ENCODE results near the gene LZTFL1.

LZTFL1 gene

GRCh38 chr3:45807133-45807532, 34.8 kb downstream of the LZTFL1 start:
- no peak for DNase-seq

GRCh38 chr3:45806072-45806471, 35.8 kb downstream of the LZTFL1 start:
- no peak for DNase-seq

- DNase-seq, result no peak
Observed at GRCh38 chr3:45803252-45803935, 38.5 kb downstream of the LZTFL1 start.

DNA sequence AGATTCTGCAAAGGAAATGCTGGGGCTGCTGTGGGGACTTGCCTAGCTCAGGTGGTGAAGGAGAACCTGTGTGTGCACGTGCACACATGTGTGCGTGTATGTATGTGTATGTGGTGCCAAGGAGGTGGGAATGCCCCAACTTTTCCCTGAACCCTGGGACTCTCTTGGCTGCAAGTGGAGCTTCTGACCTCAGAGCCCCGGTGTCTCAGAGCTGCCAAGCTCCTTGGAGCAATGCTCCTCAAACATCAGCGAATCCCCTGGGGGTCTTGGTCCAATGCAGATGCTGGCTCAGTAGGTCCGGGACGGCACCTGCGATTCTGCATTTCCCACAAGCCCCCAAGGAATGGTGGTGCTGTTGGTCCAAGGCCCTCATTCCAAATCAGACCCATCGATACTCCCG, 39.8 kb downstream of the LZTFL1 start:
- DNase-seq, result no peak

- DNase-seq, result no peak
Observed at GRCh38 chr3:45800611-45801010, 41.3 kb downstream of the LZTFL1 start.

- no peak for DNase-seq
Observed at GRCh38 chr3:45799586-45799985, 42.3 kb downstream of the LZTFL1 start.

DNA sequence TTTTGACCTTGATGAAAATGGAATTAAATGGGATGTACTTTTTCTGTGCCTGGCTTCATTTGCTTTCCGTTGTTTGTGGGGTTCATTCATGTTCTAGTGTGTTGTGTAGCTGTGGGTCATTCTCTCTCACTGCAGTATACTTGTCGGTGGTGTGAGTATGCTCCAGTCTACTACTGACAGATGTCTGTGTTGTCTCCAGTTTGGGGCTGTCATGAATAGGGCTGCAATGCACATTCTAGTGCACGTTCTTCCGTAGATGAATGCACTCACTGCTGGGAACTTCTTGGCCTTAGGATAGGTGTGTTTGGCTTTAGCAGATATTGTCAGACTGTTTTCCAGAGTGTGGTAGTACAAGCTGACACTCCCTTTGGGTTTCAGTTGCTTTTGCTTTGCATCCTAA, 43.9 kb downstream of the LZTFL1 start:
- DNase-seq, result no peak

- DNase-seq, result no peak
Observed at GRCh38 chr3:45796902-45797637, 44.8 kb downstream of the LZTFL1 start.

DNA sequence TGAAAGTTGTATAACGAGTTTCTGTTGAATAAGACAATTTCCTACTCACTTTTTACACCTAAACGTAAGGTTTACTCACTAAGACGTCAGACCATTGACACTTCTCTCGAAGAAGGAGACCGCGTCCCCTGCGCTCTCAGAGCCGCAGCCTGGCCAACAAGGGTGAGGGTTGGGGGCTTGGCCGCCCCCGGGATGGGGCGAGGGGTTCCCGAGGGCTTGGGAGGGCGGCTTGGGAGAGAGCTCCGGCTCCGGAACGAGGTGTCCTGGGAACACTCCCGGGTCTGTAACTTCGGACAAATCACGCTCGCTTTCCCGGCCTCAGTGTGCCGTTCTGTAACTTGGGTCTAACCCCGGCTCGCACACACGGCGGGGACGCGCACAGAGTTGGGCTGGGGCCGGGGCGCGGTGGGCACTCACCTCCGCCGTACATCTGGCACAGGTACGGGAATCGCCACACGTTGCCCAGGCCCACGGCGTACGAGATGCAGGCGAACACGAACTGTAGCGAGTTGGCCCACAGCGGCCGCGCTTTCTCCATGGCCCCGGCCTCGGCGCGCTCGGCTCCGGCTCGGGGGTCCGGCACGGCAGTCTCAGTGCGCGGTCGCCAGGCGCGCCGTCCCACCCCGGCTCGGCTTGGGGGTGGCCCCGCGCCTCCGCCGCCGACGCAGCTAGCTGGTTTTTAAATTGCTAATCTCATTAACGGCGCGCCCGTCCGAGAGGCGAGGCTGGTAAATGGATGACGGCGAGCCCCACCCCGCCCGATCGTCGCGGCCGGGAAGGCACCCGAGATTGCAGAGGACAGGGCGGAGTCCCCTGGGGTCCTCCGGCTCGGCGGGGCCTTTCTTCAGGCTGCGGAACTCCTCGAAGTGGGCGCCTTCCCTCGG, 45.8 kb downstream of the LZTFL1 start, which contains the start of gene SLC6A20:
TSS of gene SLC6A20 (minus strand) at position 655 of the 884 bp plus-strand sequence. CDS start at position 538, 117 bp downstream.
- no peak for DNase-seq

- DNase-seq, result no peak
Observed at GRCh38 chr3:45795509-45795881, 46.4 kb downstream of the LZTFL1 start.

GRCh38 chr3:45794660-45795059, 47.3 kb downstream of the LZTFL1 start:
- no peak for DNase-seq

DNA sequence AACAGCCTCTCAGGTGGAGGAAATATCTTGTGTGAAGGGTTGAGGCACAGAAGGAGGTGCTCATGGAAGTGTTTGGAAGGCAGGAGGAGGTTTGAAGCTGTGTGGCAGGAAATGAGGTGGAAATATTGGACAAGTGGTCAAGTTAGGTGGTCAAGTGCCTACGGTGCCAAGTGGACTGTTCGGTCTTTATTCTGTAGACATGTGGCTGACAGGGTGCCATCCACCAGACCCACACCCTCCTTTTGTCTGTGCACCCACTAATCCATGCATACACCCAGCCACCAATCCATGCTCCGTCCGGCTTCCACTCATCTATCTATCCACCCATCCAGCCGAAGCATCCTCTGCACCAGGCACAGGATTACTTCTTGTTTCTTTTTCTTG, 47.8 kb downstream of the LZTFL1 start:
- DNase-seq, result no peak

DNA sequence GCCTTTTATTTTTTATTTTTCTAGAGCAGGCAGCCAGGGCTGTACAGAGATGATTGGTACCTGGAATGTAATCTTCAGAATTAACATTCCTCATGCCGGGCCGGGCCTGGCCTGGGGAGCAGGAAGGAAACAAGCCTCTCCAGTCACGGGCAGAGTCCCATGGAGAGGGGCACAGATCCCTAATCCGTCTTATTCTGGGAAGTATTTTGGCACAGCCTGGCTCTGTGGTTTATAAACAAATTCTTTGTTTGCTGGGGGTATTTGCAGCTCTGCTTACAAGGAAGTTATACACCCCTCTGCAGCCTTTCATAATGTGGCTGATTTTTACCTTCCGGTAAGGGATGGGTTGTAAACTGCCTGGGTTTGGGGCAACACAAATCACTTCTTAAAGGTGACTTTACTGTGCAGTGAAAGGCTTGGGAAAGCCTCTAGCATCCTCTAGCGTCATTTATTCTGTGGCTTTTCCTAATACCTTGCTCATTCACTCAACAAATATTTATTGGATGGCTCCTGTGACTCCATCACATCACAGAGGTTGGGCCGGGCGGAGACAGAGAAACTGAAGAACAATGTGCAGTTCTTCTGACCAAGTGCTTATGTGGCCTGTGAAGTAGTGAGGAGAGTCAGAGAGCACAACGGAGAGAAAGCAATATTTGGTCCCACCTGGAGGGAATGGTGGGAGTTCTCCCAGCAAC, 48.3 kb downstream of the LZTFL1 start:
- DNase-seq, result no peak

DNA sequence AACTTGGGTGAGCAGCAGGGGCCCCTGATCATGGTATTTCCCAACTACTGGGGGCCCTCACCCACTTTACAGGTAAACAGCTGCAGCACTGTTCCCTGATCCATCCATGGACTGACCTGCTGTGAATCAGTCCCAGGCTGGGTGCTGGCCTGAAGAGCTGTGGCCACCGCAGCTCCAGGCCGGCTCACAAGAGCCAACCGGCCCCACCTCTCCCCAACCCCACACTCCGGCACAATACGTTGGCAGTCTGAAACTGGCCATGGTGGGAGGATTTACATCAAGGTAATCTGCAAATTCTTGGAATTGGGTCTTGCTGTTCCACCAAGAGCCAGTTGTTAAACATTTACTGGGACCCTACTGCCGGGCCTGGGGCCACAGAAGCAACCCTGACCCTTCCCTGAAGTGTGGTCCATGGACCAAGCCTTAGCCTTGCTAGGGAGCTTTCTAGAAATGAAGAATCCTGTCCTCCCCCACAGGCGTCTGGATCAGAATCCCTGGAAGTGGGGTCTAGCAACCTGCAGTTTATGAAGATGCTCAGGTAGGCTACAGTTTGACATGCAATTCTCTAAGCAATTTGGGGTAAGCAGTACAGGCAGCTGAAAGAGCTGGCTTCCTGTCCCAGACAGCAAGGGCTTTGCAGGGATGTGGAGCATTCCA, 49.3 kb downstream of the LZTFL1 start:
- DNase-seq, result no peak

GRCh38 chr3:45792036-45792435, 49.9 kb downstream of the LZTFL1 start:
- DNase-seq, result no peak

- no peak for DNase-seq
Observed at GRCh38 chr3:45790596-45790995, 51.3 kb downstream of the LZTFL1 start.

DNA sequence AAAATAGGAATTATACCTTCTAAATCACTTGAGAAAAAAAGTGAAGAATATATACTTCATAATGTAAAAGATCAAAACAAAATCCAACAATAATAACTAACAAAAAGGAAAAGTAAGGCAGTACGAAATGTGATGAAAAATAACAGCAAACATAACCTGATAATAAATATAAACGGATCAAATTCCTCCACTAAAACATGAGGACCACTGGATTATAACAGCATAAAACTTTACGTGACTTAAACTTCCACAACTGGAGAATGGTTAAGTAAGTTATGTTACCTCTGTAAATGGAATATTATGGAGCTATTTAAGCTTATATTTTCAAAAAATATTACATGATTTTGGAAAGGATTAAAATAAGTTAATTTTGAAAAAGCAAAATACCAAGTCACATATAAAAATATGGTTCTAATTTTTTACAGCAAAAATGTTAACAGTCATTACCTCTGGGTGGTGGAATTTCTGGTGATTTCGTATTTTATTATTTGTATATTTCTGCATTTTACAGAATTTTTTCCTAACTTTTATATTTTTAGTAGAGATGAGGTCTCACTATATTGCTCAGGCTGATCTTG, 52.6 kb downstream of the LZTFL1 start:
- no peak for DNase-seq

GRCh38 chr3:45787551-45787950, 54.4 kb downstream of the LZTFL1 start:
- DNase-seq, result no peak

GRCh38 chr3:45786801-45787495, 55.0 kb downstream of the LZTFL1 start:
- DNase-seq, result no peak

- DNase-seq, result no peak
Observed at GRCh38 chr3:45785605-45786150, 56.2 kb downstream of the LZTFL1 start.

DNA sequence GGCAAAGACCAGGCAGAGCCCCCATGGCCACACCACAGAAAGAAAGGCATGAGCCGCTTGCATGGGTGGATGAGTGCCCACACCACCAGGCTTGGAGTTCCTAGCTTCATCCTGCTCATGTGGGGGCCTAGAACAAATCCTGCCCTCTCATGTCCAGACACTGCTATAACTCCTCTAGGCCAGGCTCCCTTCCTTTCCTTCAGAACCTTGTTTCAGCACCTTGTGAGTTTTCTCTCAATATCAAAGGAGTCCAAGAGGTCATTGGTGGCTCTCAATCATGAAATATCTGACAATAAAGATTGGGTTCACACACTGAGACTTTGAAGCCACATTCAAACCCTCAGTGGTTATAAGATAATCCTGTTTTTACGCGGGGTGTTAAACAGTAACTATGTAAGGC, 58.3 kb downstream of the LZTFL1 start:
- DNase-seq, result no peak

Measured in NCI-H1694 (cell line).